Prostate gland (tissue), 2 donors: Measurements from ENCODE around the gene CRYGN.

Experiments
- CTCF ChIP-seq, 4 experiments: fragments of 200-600 bp in 2 of 4; fragments of 450-650 bp in 2 of 4; sonication (generic) in 2 of 4; IDR thresholded peaks; 1 replicate in 3 of 4; 2 replicates in 1 of 4; pipeline ENCODE4 v1.5.1; 2016 to 2019; ENCODE audit warnings: antibody characterized with exemption in 4 of 4, mild to moderate bottlenecking in 2 of 4, moderate library complexity in 2 of 4
- POLR2A ChIP-seq: fragments of 450-650 bp; IDR thresholded peaks from one replicate; pipeline ENCODE4 v1.6.1; 2016; ENCODE audit warnings: antibody characterized with exemption, mild to moderate bottlenecking
- POLR2AphosphoS5 ChIP-seq: sonication (generic); formaldehyde crosslinking; IDR thresholded peaks from one replicate; pipeline ENCODE4 v1.6.1; 2017; ENCODE audit warnings: antibody characterized with exemption

GRCh38 chr7:151397026-151397425 lies 42.9 kb downstream of the CRYGN start:
- TF ChIP-seq POLR2AphosphoS5 (no peak), CTCF (IDR thresholded peaks at IDR 0.05) (no peak), POLR2A (no peak)
